GM19452 (cell line): ENCODE measurements around the gene SMAD7.

Experiments used
- ATAC-seq: cut with Tn5 transposase; IDR thresholded peaks from one replicate; pipeline ENCODE4 v1.9.1; 2021; ENCODE audit not compliant: unreplicated experiment

SMAD7 gene

DNA sequence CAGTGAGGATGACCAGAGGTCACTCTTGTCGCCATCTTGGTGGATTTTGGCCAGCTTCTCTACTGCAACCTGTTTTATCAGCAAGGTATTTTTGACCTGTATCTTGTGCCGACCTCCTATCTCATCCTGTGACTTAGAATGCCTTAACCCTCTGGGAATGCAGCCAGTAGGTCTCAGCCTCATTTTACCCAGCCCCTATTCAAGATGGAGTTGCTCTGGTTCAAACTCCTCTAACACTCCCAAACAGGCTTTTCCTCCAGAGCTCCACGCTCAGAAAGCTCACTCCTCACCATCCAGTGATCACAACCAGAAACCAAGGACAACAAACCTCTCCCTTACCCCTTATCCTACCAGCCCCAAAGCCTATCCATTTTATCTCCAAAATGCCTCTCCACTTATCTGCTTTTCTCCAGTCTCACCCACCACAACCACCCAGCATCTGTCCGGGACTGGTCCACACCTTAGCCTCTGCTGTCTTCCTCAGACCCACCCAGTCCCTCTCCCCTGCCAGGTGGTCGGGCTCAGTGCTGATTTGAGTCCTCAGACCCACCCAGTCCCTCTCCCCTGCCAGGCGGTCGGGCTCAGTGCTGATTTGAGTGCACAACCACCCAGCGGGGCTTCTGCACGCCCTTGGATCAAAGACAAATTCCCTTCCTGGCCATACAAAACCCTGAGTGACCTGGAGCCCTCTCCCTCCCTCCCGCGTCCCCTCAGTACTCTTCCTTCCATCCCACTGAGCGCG is 11.7 kb upstream of the SMAD7 start:
- ATAC-seq = no peak

DNA sequence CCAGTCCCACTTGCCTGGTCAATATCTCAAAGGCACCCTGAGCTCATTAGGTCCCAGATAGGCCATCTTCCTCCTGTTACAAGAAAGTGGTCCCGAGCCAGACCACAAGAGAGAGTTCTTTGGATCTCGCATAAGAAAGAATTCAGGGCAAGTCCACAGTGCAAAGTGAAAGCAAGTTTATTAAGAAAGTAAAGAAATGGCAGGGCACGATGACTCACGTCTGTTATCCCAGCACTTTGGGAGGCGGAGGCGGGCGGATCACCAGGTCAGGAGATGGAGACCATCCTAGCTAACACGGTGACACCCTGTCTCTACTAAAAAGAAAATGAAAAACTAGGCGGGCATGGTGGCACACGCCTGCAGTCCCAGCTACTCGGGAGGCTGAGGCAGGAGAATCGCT is 10.8 kb upstream of the SMAD7 start:
- ATAC-seq = no peak

DNA sequence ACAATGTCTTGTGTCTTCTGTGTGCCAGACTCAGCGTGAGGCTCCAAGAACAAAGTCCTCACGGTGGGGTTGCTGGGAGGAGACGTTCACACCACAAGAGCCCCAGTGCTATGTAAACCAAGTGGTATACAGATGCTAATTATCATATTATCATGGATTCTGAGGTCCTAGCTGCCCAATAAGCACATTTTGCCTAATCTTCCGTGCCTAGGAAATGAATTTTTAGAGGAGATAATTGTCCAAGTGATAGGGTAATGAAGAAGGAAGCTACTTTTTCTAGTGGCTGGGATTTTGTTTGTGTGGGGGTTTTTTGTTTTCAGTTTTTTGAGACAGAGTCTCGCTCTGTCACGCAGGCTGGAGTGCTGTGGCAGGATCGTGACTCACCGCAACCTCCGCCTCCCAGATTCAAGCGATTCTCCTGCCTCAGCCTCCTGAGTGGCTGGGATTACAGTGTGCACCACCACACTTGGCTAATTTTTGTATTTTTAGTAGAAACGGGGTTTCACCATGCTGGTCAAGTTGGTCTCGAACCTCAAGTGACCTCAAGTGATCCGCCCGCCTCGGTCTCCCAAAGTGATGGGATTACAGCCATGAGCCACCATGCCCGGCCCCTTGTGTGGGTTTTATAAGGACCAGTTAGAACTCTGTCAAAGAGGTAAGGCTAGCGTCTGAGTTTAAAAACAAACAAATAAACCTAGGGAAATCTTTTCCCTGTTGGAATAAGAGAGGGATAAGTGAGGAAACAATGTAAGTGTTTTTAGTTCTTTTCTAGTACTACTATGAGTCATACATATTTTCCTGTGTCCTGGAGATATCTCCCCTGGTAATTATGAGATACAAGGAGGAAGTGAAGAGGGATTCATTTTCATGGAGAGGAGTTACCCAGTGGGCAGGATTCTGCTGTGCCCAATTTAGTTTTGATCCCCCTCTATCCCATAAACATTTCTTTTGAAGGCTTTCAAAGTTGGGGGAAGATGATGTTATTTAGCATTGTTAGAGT is 9.5 kb upstream of the SMAD7 start:
- ATAC-seq = no peak

DNA sequence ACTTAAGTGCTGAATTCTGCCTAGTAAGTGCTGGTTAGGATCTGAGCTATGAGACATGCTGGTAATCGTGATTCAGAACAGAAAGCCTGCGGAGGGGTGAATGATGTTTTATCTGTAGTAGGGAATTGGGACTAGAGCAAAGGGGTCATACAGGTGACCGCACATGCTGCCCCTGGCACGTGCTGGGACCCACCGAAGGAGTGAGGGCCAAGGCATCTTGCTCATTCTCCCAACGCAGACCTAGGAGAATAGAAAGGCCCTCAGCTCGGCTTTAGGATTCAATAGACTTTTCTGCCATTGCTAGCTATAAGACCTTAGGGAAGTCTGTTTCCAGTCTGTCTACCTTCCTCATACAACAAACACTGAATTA is 8.8 kb upstream of the SMAD7 start:
- ATAC-seq = no peak

DNA sequence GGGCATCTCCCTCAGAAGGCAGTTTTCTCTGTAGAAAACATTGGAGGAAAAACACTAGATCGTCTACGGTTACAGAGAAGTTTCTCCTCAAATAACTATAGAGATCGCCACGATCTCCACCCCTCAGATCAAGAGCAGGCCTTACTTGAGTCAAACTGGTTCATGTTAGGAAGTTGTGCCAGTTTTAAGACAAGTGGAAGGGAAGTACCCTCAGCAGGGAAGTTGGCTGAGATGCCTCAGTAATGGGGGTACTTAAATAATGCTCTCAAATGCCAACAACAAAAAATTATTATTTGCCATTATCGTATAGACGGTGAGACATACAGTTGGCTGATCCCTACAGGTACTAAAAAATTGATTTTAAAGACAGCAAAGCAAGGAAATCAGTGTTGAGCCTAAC is 8.2 kb upstream of the SMAD7 start:
- ATAC-seq = no peak

DNA sequence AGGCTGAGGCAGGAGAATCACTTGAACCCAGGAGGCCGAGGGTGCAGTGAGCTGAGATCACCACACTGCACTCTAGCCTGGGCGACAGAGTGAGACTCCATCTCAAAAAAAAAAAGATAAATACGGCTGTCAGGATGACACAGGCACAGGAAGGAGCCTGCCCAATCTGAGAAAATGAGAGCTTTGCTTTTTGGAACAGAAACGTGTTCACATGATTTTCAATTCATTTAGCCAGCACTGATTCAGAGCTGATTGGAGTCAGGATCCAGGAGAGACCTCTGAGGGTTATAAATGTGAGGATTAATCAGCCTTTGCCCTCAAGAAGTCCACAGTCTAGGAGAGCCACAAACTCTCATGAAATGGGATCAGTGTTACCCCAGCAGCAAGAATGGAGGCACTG is 6.9 kb upstream of the SMAD7 start:
- no peak for ATAC-seq

DNA sequence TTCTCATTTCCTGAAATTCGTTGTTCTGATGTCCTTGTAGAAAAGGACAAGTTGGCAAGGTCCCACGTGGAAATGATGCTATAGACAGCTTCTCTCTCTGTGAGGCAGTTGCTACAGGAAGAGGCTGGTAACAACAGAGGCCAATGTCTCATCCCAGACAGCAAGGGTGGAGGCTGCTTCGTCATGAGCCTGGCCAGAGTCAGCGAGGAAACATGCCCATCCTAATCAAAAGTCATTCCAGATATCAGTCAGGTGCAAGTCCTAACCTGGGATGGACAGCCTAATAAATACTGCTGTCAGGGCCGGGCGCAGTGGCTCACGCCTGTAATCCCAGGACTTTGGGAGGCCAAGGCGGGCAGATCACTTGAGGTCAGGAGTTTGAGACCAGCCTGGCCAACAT is 6.4 kb upstream of the SMAD7 start:
- ATAC-seq = no peak

DNA sequence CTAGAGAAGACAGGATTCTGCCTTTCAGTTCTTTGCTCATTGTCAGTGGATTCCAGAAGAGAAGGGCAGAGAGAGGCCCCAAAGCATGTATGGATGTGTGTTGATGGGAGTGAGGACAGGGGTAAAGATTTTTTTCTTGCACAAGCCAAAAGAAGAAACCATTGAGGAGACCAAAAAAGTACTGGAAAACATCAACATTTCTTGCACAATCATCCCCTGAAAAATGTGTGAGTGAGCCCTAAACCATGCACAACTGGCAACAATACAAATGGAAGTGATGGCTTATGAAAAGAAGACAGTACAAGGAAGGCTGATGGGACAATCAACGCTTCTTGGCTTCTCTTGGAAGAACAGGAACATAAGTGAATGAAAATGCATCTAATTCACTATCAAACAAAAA is 5.6 kb upstream of the SMAD7 start:
- ATAC-seq = no peak

DNA sequence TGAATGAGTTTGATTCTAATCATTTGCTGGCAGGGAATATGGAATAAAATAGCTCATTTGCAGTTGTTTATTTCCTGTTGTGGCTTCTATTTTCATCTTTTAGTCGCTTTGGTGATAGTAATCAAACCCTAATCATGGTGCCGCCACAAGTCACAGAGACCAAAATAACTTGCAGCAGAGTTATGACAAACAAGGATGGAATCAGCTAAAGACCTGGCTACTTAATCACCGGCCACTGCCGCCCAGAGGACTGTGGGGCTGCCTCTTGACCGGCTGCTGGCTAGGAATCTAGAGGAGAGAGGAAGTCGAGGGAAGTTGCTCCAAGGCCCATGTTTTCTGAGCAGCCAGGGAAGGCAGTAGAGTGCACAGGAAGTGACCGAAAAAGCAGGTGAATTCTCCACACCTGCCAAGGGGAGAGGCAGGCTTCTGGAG is 5.1 kb upstream of the SMAD7 start:
- ATAC-seq = no peak

DNA sequence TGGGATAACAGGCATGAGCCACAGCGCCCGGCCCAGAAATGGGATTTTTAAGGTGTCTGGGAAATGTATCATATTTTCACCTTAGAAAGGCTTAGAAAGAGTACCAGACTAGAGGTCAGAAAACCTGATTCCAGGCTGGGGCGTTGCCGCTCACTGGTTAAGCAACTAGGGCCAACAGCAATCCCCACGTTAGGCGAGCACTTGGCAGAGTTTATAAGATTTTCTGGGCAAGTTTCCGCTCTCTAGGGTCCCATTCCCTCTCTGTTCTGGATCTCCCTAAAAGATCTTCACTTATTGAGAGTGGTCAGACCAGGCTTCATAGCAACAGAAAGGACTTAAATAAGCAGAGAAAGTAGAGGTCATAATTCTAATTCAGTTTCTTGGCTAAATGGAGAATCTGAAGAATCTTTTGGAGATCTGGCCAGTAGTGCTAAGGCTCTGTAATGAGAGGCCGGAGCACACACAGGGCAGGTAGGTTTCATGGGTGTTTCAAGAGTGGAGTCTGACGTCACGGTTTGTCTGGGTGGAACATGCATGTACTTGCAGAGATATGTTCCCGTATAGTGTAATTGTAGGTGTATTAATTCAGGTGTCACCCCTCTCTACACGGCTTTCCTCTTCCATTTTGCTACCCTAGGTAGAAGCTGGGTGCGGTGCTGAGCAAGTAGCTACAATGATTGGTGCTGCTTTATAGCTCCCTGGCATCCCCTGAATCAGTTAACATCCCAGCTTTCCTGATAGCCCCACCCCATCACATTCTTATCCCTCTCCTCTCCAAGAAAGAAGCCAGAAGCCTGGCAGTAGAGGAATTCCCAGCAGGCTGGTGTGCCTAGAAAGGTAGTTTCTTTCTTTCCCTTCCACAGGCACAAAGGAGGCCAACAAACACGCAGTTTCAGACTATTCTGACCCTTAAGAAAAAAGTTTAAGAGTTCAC is 4.4 kb upstream of the SMAD7 start:
- ATAC-seq = no peak

DNA sequence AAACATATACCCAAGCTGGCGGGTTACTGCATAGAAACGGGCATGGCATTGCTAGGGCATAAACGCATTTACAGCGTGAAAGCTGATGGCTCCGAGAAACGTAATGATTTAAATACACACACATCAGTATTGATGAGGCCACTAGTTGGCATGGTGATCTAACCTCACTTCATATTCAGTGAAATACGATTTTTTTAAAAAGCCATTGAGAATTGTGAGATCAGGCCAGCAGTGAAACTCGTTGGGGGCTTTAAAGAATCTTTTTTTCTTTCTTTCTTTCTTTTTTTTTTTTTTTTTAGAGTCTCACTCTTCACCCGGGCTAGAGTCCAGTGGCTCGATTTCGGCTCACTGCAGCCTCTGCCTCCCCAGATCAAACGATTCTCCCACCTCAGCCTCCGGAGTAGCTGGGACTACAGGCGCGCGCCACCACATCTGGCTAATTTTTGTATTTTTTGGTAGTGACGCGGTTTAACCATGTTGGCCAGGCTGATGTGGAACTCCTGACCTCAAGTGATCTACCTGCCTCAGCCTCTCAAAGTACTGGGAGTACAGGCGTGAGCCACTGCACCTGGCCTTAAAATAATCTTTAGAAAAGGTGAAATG is 2.4 kb upstream of the SMAD7 start:
- ATAC-seq = no peak

DNA sequence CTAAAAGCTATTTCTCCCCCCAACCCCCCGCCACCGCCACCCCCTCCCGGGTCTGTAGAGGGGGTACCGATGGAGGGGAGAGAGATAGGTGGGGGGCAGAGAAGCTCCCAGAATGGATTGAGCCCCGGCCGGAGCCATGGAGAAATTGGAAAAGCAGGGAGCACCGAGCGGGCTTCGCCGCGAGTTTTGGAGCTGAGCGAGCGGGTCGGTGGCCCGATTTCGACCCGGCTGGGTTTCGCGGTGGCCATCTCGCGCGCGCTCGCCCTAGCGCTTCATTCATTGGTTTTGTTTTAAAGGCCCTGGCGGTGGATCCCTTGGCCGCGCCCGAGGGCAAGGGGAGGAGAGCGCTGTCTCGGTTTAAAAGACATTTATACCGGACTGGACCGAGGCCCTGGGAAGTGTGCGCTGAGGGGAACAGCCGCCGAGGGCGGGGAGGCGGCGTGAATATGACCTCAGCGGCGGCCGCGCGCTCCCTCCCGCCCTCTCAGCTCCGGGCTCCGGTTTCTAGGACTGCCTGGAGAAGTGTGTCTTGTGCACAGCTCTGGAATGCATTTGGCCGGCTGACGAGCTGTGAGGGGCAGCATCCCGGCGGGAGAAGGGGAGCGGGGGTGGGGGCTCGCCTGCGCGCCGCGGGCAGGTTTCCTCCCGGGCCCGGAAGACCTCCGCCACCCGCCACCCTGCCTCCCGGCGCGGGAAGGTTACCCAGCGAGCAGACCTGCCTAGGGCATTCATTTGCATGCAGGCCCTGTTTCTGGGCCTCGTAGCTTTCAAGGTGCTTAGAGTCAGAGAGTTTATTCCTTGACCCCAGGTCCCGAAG is 1.7 kb upstream of the SMAD7 start:
- ATAC-seq = peak; percentile 25

DNA sequence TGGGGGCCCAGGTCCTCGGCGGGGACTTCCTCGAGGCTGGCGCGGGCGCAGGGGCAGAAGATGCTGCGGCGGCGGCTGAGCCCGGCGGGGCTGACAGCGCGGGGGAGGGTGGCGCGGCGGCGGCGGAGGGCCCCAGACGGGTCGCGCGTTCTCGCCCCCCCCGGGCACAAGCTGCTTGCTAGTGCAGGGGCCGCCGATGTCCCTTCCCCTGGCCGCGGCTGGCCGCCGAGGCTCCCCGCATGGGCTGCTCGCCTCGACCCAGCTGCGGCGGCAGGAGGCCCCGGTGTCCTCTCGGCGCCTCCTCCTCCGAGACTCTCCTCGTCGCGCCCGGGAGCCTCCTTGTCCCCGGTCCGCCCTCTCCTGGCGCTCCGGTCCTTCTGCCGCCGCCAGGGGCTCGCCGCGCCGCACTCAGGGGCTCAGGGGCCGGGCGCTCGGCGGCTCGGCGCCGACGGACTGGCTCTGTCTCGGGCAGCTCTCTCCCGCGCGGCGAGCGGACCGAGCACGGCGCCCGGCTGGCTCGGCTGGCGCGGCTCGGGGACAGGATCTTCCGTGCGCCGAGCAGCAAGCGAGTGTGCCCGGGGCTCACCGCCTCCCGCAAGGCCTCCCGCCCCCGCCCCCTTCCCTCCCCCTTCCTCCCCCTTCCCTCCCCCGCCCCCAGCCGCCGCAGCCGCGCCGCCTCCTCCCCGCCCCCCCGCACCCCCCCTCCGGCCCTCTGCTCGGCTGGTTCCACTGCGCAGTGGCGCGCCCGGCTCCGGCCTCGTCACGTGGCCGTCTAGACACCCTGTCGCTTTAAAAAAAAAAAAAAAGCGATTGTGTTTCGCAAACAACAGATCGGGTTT is 902 bp upstream of the SMAD7 start:
- peak; percentile 36 for ATAC-seq

DNA sequence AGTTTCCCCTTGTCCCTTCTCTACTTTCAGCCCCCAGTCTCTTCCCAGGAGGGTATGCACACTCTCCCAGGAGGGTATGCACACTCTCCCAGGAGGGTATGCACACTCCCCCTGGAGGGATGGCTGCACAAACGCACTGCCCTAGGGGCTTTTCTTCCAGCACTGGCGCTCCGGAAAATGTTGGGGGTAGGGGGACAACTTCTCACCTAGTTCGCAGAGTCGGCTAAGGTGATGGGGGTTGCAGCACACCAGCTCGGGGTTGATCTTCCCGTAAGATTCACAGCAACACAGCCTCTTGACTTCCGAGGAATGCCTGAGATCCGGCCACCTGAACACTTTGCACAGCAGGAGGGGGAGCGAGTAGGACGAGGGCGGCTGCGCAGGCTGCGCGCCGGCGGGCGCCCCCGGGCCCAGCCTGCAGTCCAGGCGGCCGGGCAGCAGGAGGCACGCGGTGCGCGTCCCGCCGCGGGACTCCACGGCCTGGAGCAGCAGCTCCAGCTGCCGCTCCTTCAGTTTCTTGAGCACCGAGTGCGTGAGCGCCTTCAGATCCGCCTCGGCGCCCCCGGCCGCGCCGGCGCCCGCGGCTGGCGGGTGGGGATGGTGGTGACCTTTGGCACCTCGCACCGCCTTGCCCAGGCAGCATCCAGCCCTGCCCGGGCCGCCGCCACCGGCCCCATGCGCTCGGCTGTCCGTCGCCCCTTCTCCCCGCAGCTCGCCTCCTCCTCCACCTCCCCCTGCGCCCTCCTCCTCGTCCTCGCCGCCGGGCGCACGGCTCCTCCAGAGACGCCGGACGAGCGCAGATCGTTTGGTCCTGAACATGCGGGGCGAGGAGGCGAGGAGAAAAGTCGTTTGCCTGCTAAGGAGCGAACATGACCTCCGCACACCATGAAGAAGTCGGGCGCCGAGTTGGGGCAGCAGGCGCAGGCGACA is 894 bp downstream of the SMAD7 start:
- no peak for ATAC-seq

DNA sequence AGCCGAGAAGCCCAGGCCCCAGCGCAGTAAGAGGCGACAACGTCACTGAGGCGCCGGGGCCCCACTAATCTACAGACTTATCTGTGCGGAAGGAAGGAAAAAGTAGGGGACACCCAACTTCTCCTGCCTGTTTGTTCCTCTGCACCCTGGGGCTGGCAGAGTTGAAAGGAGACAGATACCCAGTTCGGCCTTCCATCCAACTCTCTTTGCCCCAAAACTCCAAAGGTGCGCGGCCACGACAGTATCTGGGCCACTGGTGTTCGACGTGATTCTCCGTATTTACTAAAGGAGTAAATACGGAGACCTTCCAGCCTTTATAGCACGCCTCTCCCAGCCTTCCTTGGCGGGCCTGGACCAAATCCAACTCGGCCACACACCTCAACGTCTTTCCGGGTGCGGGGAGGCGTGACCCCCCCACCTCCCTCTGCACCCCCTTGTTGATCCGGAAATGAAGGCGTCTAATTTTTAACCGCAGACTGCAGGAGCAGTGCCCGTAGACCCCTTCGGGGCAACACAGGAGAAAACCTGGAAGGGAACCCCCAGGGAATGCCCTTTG is 1.6 kb downstream of the SMAD7 start:
- no peak for ATAC-seq

DNA sequence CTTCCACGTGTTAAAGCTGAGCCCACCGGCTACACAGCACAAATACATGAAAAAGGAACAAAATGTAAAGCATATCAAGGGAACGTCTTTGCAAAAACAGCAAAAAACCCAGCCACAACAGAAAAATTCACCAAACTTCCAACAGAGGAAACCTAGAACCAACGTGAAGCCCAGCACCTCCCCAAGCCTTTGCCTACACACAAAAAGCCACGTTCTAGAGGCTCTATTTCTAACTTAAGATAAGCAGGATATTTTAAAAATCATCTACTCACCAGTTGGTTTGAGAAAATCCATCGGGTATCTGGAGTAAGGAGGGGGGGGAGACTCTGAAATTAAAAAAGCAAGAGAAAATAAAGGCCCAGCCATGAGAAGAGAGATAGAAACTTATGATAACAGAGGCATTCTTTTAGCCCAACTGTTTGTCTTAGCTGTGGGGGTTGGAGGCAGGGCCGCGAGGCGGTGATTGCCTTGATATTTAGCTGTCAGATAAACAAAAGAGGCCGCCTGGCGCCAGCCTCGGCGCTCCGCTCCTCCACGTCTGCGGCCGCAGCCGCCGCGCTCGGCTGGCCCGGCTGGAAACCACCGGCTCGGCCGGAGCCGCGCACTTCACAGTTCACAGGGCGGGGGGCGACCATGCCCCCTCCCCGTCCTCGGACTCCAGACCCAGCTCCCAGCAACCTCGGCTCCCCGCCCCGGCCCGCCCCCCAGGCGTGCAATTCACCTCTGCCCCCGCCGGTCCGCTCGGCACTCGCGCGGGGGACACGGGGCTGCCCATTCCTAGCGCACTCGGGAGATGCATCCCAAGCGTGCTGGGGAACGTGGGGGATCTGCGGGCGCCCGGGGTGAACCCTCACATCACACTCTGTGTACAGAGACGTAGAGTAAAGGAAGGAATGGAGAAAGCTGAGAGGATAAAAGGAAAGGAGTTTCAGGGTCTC is 2.4 kb downstream of the SMAD7 start:
- no peak for ATAC-seq
